Endodermal cell (in vitro differentiated cells): ENCODE measurements around the gene KCNH3. TPM values are rescaled to one million over a fixed set of nuclear protein-coding genes. Genes with fewer than 3 reads are reported as not detected.
A peak's percentile ranks its signal among the peaks of the same experiment; 100 is the strongest.

Experiments used
- DNase-seq: peaks from one replicate; pipeline ENCODE4 v3.0.0-alpha.2; 2017
- H3K27ac ChIP-seq: 2 replicates; pipeline ENCODE4 v1.5.1; 2013; ENCODE audit warnings: mild to moderate bottlenecking, low read depth, low read length, moderate library complexity
- H3K27me3 ChIP-seq: 2 replicates; pipeline ENCODE4 v1.6.1; 2013; ENCODE audit warnings: mild to moderate bottlenecking, low read length, moderate library complexity; ENCODE audit not compliant: insufficient read depth, control insufficient read depth, poor library complexity, severe bottlenecking
- H3K36me3 ChIP-seq: 2 replicates; pipeline ENCODE4 v1.7.0; 2013; ENCODE audit warnings: mild to moderate bottlenecking, low read length, moderate library complexity; ENCODE audit not compliant: control insufficient read depth, insufficient read depth
- H3K4me1 ChIP-seq: one replicate; pipeline ENCODE4 v1.7.0; 2013; ENCODE audit warnings: low read length; ENCODE audit not compliant: control insufficient read depth, insufficient read depth
- H3K4me3 ChIP-seq: 2 replicates; pipeline ENCODE4 v1.5.1; 2013; ENCODE audit warnings: mild to moderate bottlenecking, low read length, moderate library complexity
- H3K9ac ChIP-seq: 2 replicates; pipeline ENCODE4 v1.6.1; 2013; ENCODE audit warnings: mild to moderate bottlenecking, low read length, moderate library complexity; ENCODE audit not compliant: poor library complexity, severe bottlenecking; ENCODE audit errors: extremely low read depth
- H3K9me3 ChIP-seq: 2 replicates; pipeline ENCODE4 v1.6.1; 2013; ENCODE audit warnings: mild to moderate bottlenecking, low read length, moderate library complexity; ENCODE audit not compliant: control insufficient read depth
- H3K27ac Mint-ChIP-seq: 2 replicates; pipeline ENCODE4 v1.8.0; 2020; ENCODE audit warnings: mixed read lengths
- H3K27me3 Mint-ChIP-seq: 2 replicates; pipeline ENCODE4 v1.8.0; 2021; ENCODE audit warnings: mild to moderate bottlenecking, mixed read lengths; ENCODE audit not compliant: insufficient read depth
- H3K36me3 Mint-ChIP-seq: 2 replicates; pipeline ENCODE4 v1.8.0; 2020; ENCODE audit warnings: low read depth, mixed read lengths
- H3K4me1 Mint-ChIP-seq: 2 replicates; pipeline ENCODE4 v1.8.0; 2020; ENCODE audit warnings: mixed read lengths
- H3K4me3 Mint-ChIP-seq: 2 replicates; pipeline ENCODE4 v1.8.0; 2020; ENCODE audit warnings: mild to moderate bottlenecking, moderate library complexity, mixed read lengths
- H3K9me3 Mint-ChIP-seq: 2 replicates; pipeline ENCODE4 v1.8.0; 2020; ENCODE audit warnings: mild to moderate bottlenecking, mixed read lengths
- CTCF ChIP-seq: fragments of 200-600 bp; sonication (generic); conservative IDR thresholded peaks from 2 replicates; pipeline ENCODE4 v1.5.0; 2021; ENCODE audit warnings: antibody characterized with exemption, mild to moderate bottlenecking
- WGBS, 2 experiments: methylation state at CpG; one replicate each; pipeline versions ENCODE4 v1.1.5 to v1.1.7; 2013; ENCODE audit warnings: missing lambda C conversion rate in 2 of 2, mixed read lengths in 1 of 2; ENCODE audit not compliant: insufficient coverage in 1 of 2, insufficient read length in 1 of 2; 5-methylcytosine and 5-hydroxymethylcytosine counted together
- total RNA-seq, 2 donors: library from RNA; stranded (reverse); fragmentation: NEBNext Ultra II Directional in 1 of 2; extraction: Animal tissue kit (Norgen Biotek cat#: 25700) in 1 of 2; gene quantifications; 2 replicates in 1 of 2; 3 replicates in 1 of 2; pipeline ENCODE4 v1.2.1, GENCODE V29; 2021

KCNH3 gene
- total RNA-seq, 2 donors from 2014 or later, result 1.00 to 1.5 TPM

DNA sequence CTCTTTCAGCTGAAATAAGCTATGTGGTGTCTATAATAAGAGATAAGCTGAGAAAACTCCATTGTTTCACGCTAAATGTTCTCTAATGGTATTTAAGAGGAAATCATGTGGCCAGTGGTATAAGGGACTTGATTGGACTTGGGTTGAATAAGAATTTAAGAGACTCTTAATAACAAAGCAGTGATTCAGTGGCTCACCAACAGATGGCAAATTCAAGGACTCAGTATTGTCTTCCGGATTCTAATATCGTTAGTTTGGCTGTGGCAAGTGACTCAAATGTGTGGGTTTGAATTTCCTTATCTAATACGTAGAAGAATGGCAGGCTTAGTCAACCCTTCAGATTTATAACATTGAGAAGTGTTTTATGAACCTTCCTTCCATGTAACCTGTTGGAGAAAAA is 49.1 kb upstream of the KCNH3 start:
- H3K27ac Mint-ChIP-seq, result no peak overlapping the region

GRCh38 chr12:49491823-49492222 is 47.0 kb upstream of the KCNH3 start:
- H3K27ac Mint-ChIP-seq, result no peak overlapping the region
- 100% methylated on average over 1 of the region's 1 CpG; no CpG with 5 or more reads in 1 of the 2 experiments for WGBS, 2 experiments
- no peak for TF ChIP-seq CTCF
- H3K9me3 Mint-ChIP-seq, result no peaks in the 10 kb centered on the region
- H3K27me3 ChIP-seq, result no peaks in the 10 kb centered on the region
- no peak overlapping the region for H3K9ac ChIP-seq
- no peaks in the 10 kb centered on the region for H3K27me3 Mint-ChIP-seq
- H3K4me3 ChIP-seq, result no peak overlapping the region
- peaks cover 53% of the 10 kb centered on the region for H3K36me3 ChIP-seq
- peaks cover 14% of the 10 kb centered on the region for H3K4me1 Mint-ChIP-seq
- no peak for DNase-seq
- H3K27ac ChIP-seq, result no peak overlapping the region
- no peaks in the 10 kb centered on the region for H3K4me1 ChIP-seq
- no peaks in the 10 kb centered on the region for H3K9me3 ChIP-seq
- no peak overlapping the region for H3K4me3 Mint-ChIP-seq
- H3K36me3 Mint-ChIP-seq, result peaks cover 32% of the 10 kb centered on the region

More for the DNA sequence above, 49.1 kb upstream of the KCNH3 start:
- no peak for DNase-seq
- H3K9ac ChIP-seq, result no peak overlapping the region
- no peaks in the 10 kb centered on the region for H3K27me3 ChIP-seq
- no peaks in the 10 kb centered on the region for H3K4me1 ChIP-seq
- H3K36me3 ChIP-seq, result peaks cover 57% of the 10 kb centered on the region
- H3K4me3 Mint-ChIP-seq, result no peak overlapping the region
- H3K27ac ChIP-seq, result no peak overlapping the region
- H3K36me3 Mint-ChIP-seq, result peaks cover 35% of the 10 kb centered on the region
- 85 to 93% methylated on average over 3 to 4 of the region's 4 CpGs for WGBS, 2 experiments
- no peaks in the 10 kb centered on the region for H3K4me1 Mint-ChIP-seq
- H3K4me3 ChIP-seq, result no peak overlapping the region
- H3K9me3 ChIP-seq, result no peaks in the 10 kb centered on the region
- H3K9me3 Mint-ChIP-seq, result no peaks in the 10 kb centered on the region
- TF ChIP-seq CTCF, result peak; percentile 38
- no peaks in the 10 kb centered on the region for H3K27me3 Mint-ChIP-seq

DNA sequence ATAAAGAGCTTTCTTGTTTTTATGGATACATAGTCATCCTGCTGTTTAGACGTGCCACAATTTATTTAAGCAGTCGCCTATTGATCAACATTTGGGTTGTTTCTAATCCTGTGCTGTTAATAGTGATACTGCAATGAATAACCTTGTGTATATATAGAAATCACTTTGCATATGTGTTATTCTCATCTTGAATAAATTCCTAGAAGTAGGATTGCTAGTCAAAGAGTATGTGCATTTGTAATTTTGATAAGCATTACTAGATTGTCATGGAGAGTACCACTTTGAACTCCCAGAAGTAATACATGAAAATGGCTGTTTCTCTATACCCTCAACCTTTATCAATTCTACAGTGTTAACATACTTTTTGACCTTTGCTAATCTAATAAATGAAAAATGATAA is 44.9 kb upstream of the KCNH3 start:
- peaks cover 42% of the 10 kb centered on the region for H3K36me3 Mint-ChIP-seq
- WGBS, 2 experiments, result 100% methylated on average over 2 of the region's 2 CpGs
- no peak overlapping the region for H3K9ac ChIP-seq
- H3K4me1 ChIP-seq, result no peaks in the 10 kb centered on the region
- no peak overlapping the region for H3K4me3 Mint-ChIP-seq
- peaks cover 57% of the 10 kb centered on the region for H3K36me3 ChIP-seq
- H3K27me3 Mint-ChIP-seq, result no peaks in the 10 kb centered on the region
- no peaks in the 10 kb centered on the region for H3K9me3 Mint-ChIP-seq
- H3K4me1 Mint-ChIP-seq, result peaks cover 22% of the 10 kb centered on the region
- no peak for TF ChIP-seq CTCF
- DNase-seq, result no peak
- H3K27ac ChIP-seq, result no peak overlapping the region
- no peaks in the 10 kb centered on the region for H3K27me3 ChIP-seq
- H3K27ac Mint-ChIP-seq, result no peak overlapping the region
- no peak overlapping the region for H3K4me3 ChIP-seq
- H3K9me3 ChIP-seq, result no peaks in the 10 kb centered on the region
